ENCODE measurements around the gene EDIL3.

EDIL3 gene
- total RNA-seq: 0 to 3.3 (median 0.27) reads per million in 4 experiments

- DNase-seq: no peak
Measured at GRCh38 chr5:84384604-84385575, at the start of gene EDIL3. Gene EDIL3 (minus strand): TSS chr5:84384880. CDS start chr5:84384374, 506 bp downstream.

- no peak for DNase-seq
Measured at GRCh38 chr5:84433461-84433860, 48.8 kb upstream of the EDIL3 start.

GRCh38 chr5:84430863-84431663 is 46.4 kb upstream of the EDIL3 start:
- DNase-seq: no peak

- DNase-seq: no peak
Measured at GRCh38 chr5:84430079-84430478, 45.4 kb upstream of the EDIL3 start.

GRCh38 chr5:84425365-84425881 is 40.7 kb upstream of the EDIL3 start:
- DNase-seq: no peak

GRCh38 chr5:84419742-84420141 is 35.1 kb upstream of the EDIL3 start:
- DNase-seq: no peak

GRCh38 chr5:84411832-84412605 is 27.3 kb upstream of the EDIL3 start:
- DNase-seq: no peak

- no peak for DNase-seq
Measured at GRCh38 chr5:84406111-84406510, 21.4 kb upstream of the EDIL3 start.

GRCh38 chr5:84403773-84404172 is 19.1 kb upstream of the EDIL3 start:
- DNase-seq: no peak

- DNase-seq: no peak
Measured at GRCh38 chr5:84397385-84397784, 12.7 kb upstream of the EDIL3 start.

GRCh38 chr5:84393969-84394368 is 9.3 kb upstream of the EDIL3 start:
- DNase-seq: no peak

- DNase-seq: no peak
Measured at GRCh38 chr5:84392836-84393235, 8.2 kb upstream of the EDIL3 start.

- DNase-seq: no peak
Measured at GRCh38 chr5:84385705-84386104, 1.0 kb upstream of the EDIL3 start.

GRCh38 chr5:84383816-84384603 is 670 bp downstream of the EDIL3 start:
- DNase-seq: no peak

- no peak for DNase-seq
Measured at GRCh38 chr5:84383296-84383815, 1.3 kb downstream of the EDIL3 start.

- DNase-seq: no peak
Measured at GRCh38 chr5:84382363-84383295, 2.1 kb downstream of the EDIL3 start.

- DNase-seq: no peak
Measured at GRCh38 chr5:84381502-84382362, 2.9 kb downstream of the EDIL3 start.

GRCh38 chr5:84379749-84380148 is 4.9 kb downstream of the EDIL3 start:
- DNase-seq: no peak

- no peak for DNase-seq
Measured at GRCh38 chr5:84378961-84379360, 5.7 kb downstream of the EDIL3 start.

Measured in effector CD8-positive, alpha-beta T cell (primary cell).